ENCODE data around the gene JAKMIP1. TPM values are rescaled to one million over a fixed set of nuclear protein-coding genes. Genes with fewer than 3 reads are reported as not detected.

Gene JAKMIP1
- total RNA-seq, 1 experiment from 2014 or later, result not detected

- Histone ChIP-seq H3K4me2 (ENCODE audit: low read length) (no peak overlapping the region), H3K27me3 (ENCODE audit: insufficient read depth, low read length) (0 out of 2 replicates have a peak, but pooled peaks cover 3% of the 10 kb centered on the region), H3K9ac (ENCODE audit: low read length) (no peak overlapping the region), H3K79me2 (ENCODE audit: insufficient read depth, low read length) (no peaks in the 10 kb centered on the region), H3K27ac (ENCODE audit: low read depth, low read length) (no peak overlapping the region), H3K4me3 (replicated peaks in 1 of 2; ENCODE audit: low read depth in 1 of 2, low read length in 2 of 2) (no peak overlapping the region), H3K9me3 (ENCODE audit: control insufficient read depth in 1 of 2, insufficient read depth in 1 of 2, low read depth in 1 of 2, low read length in 2 of 2) (no peaks in the 10 kb centered on the region; a peak in 1 of 4 replicates), H2AFZ (ENCODE audit: low read depth, low read length, poor library complexity, severe bottlenecking) (no peak overlapping the region), H3K9me2 (ENCODE audit: insufficient read depth) (no peaks in the 10 kb centered on the region), H3K36me3 (ENCODE audit: control insufficient read depth in 1 of 2, insufficient read depth in 2 of 2, low read length in 2 of 2) (no peaks in the 10 kb centered on the region), H3K4me1 (ENCODE audit: control insufficient read depth in 1 of 2, insufficient read depth in 2 of 2, low read length in 2 of 2) (no peaks in the 10 kb centered on the region), H4K20me1 (ENCODE audit: insufficient read depth) (no peaks in the 10 kb centered on the region)
- ChIA-PET RAD21 (ENCODE audit: low non-redundant PET in 1 of 2, low total read pairs in 2 of 2, uncharacterized antibody in 2 of 2, unreplicated experiment in 2 of 2) (no interaction called here), CTCF (no interaction called here), POLR2A (no interaction called here)
- BruUV-seq (replicated peaks), result no TSS peak
- no peak for DNase-seq (ENCODE audit: low read depth, low spot score)
- TF ChIP-seq ELF1 (IDR thresholded peaks at IDR 0.05; ENCODE audit: borderline replicate concordance, low read depth) (no peak), ZFX (IDR thresholded peaks at IDR 0.05) (no peak), SP1 (IDR thresholded peaks at IDR 0.05; ENCODE audit: low read depth) (no peak), SRF (IDR thresholded peaks at IDR 0.05; ENCODE audit: low read depth) (no peak), CEBPB (IDR thresholded peaks at IDR 0.05; ENCODE audit: low read depth) (no peak), ATF3 (IDR thresholded peaks at IDR 0.05) (no peak), POLR2A (IDR thresholded peaks at IDR 0.05; ENCODE audit: borderline replicate concordance, extremely low read depth, insufficient read depth, insufficient read length) (no peak), TCF7L2 (IDR thresholded peaks at IDR 0.05; ENCODE audit: borderline replicate concordance, extremely low read depth, insufficient read depth, insufficient read length) (no peak), RAD21 (IDR thresholded peaks at IDR 0.05; ENCODE audit: low read depth) (no peak), EZH2 (IDR thresholded peaks at IDR 0.05) (no peak)
- intact Hi-C loops (cut with micrococcal nuclease), result no loop called here
- ATAC-seq, result no peak
These were observed 75.2 kb downstream of the JAKMIP1 start for GRCh38 chr4:6125103-6125651.

- ChIA-PET POLR2A (no interaction called here), RAD21 (ENCODE audit: low non-redundant PET in 1 of 2, low total read pairs in 2 of 2, uncharacterized antibody in 2 of 2, unreplicated experiment in 2 of 2) (no interaction called here), CTCF (no interaction called here)
- Histone ChIP-seq H3K27ac (ENCODE audit: low read depth, low read length) (no peak overlapping the region), H3K27me3 (ENCODE audit: insufficient read depth, low read length) (no peaks in the 10 kb centered on the region), H3K9ac (ENCODE audit: low read length) (no peak overlapping the region), H4K20me1 (ENCODE audit: insufficient read depth) (no peaks in the 10 kb centered on the region), H3K36me3 (ENCODE audit: control insufficient read depth in 1 of 2, insufficient read depth in 2 of 2, low read length in 2 of 2) (no peaks in the 10 kb centered on the region), H3K9me2 (ENCODE audit: insufficient read depth) (no peaks in the 10 kb centered on the region), H3K9me3 (ENCODE audit: control insufficient read depth in 1 of 2, insufficient read depth in 1 of 2, low read depth in 1 of 2, low read length in 2 of 2) (no peaks in the 10 kb centered on the region; a peak in 1 of 4 replicates), H3K79me2 (ENCODE audit: insufficient read depth, low read length) (no peaks in the 10 kb centered on the region), H3K4me3 (replicated peaks in 1 of 2; ENCODE audit: low read depth in 1 of 2, low read length in 2 of 2) (no peak overlapping the region), H3K4me2 (ENCODE audit: low read length) (no peak overlapping the region), H2AFZ (ENCODE audit: low read depth, low read length, poor library complexity, severe bottlenecking) (no peak overlapping the region), H3K4me1 (ENCODE audit: control insufficient read depth in 1 of 2, insufficient read depth in 2 of 2, low read length in 2 of 2) (no peaks in the 10 kb centered on the region)
- BruUV-seq (replicated peaks), result no TSS peak
- intact Hi-C loops (cut with micrococcal nuclease), result no loop called here
- ATAC-seq, result no peak
- no peak for DNase-seq (ENCODE audit: low read depth, low spot score)
- TF ChIP-seq EZH2 (IDR thresholded peaks at IDR 0.05), result no peak
- TF ChIP-seq EZH2phosphoT487 (IDR thresholded peaks at IDR 0.05; ENCODE audit: borderline replicate concordance), result no peak
- no peak for TF ChIP-seq FOSL1 (IDR thresholded peaks at IDR 0.05; ENCODE audit: low read depth)
- TF ChIP-seq ZBTB33 (IDR thresholded peaks at IDR 0.05; ENCODE audit: extremely low read depth, insufficient replicate concordance, low read length), result no peak
- no peak for TF ChIP-seq MAX (IDR thresholded peaks at IDR 0.05)
- TF ChIP-seq ZFX (IDR thresholded peaks at IDR 0.05), result no peak
- TF ChIP-seq SP1 (IDR thresholded peaks at IDR 0.05; ENCODE audit: low read depth), result no peak
- TF ChIP-seq ZNF274 (IDR thresholded peaks at IDR 0.05; ENCODE audit: low read depth, low read length), result no peak
- no peak for TF ChIP-seq TCF7L2 (IDR thresholded peaks at IDR 0.05; ENCODE audit: borderline replicate concordance, extremely low read depth, insufficient read depth, insufficient read length)
- no peak for TF ChIP-seq SIN3A (IDR thresholded peaks at IDR 0.05; ENCODE audit: low read depth)
- no peak for TF ChIP-seq ATF3 (IDR thresholded peaks at IDR 0.05)
- no peak for TF ChIP-seq JUND (IDR thresholded peaks at IDR 0.05)
- TF ChIP-seq EGR1 (IDR thresholded peaks at IDR 0.05; ENCODE audit: low read depth), result no peak
- no peak for TF ChIP-seq CBX3 (IDR thresholded peaks at IDR 0.05; ENCODE audit: low read depth)
- no peak for TF ChIP-seq CEBPB (IDR thresholded peaks at IDR 0.05; ENCODE audit: low read depth)
These were observed 75.8 kb downstream of the JAKMIP1 start for GRCh38 chr4:6124386-6125102.
